Heart left ventricle (tissue), 13 donors: ENCODE results near the gene CALHM2.

Experiments used
- CTCF ChIP-seq, 12 donors: fragments of 200-600 bp; sonication (generic) in 4 of 12; IDR thresholded peaks; one replicate each; pipeline versions ENCODE4 v1.5.0 to v1.8.0; 2018 to 2022; ENCODE audit warnings: antibody characterized with exemption in 12 of 12, mild to moderate bottlenecking in 5 of 12
- POLR2A ChIP-seq, 2 donors: fragments of 450-650 bp; IDR thresholded peaks; one replicate each; pipeline ENCODE4 v1.6.1; 2017; ENCODE audit warnings: antibody characterized with exemption in 2 of 2, mild to moderate bottlenecking in 2 of 2, moderate library complexity in 2 of 2
- donor health status: ischemic (EF 13 %, LVEDD 7.1; RV severe dilation, severe dysfunction).
- donor health status: DM: no; HTN: yes; CAD: no.
- donor health status: DM: no; HTN: no; CAD: no.
- donor health status: ischemic (EF 25% LVEDD 6.9; RV normal size, moderate dysfunction).
- donor health status: ischemic (EF 25% LVEDD 5.7; RV mildly dilated, moderate dysfunction).
- donor health status: ischemic (EF 35%, LVEDD 5.7; RV mildly dilated, moderate dysfunction).
- donor health status: nonischemic (EF 11% LVEDD 7.7; RV severe dilation, severe dysfunction).
- donor health status: DM: yes; HTN: yes; CAD: no.
- donor health status: PGD.
- donor health status: ischemic (EF 29% LVEDD 5.4; RV normal size, mild dysfunction).
- donor health status: nonischemic (EF 23%, LVEDD 6.1; RV moderate dilation, normal function).

DNA sequence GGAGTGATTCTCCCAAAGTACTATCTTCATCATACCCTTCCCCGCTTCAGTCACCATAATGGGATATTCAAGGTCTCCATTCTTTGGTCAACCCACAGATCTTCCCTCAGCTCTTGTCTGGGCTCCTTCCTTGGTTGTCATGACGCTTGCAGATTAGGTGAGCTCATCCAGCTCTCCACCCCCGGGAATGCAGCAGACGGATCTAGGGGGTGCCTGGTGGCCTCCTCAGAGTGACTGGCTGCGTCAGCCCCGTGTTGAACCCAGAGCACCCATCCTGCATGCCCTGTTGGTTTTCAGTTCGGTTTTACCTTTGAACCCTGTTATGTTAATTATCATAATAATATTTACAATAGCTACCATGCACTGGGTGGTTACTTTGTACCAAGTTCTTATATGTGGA, 47.7 kb upstream of the CALHM2 start:
- TF ChIP-seq POLR2A (IDR thresholded peaks at IDR 0.05) (no peak), CTCF (IDR thresholded peaks at IDR 0.05) (no peak)
